ENCODE measurements around the gene MED25. TPM values are rescaled to one million over a fixed set of nuclear protein-coding genes. Genes with fewer than 3 reads are reported as not detected.

The MED25 gene
- total and polyA plus RNA-seq, 2 of the 4 experiments (the other 2 are of a cell fraction): 4.7 to 38.5 TPM

DNA sequence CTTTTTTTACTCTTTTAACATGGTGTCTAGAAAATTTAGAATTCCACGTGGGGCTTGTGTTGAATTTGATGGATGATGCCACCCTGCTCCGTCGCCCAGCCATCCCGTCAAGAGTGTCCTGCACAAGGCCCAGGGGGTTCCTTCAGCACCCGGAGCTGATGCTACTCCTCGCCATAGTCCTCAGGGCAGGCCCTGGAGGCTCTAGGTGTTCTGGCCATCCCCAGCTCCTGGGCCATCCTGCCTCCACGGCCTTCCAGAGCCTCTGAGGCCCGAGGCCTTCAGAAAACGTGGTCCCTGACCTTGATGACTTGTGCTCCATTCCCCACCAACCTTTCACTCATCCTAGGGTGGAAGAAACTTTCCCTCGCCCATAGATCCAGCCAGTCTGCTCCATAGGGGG is 55.7 kb downstream of the MED25 start:
- POLR2A ChIA-PET (ENCODE audit: unreplicated experiment): no interaction called here
- no peaks in the 10 kb centered on the region for H3K27me3 ChIP-seq (ENCODE audit: control insufficient read depth, insufficient read depth, low read length)
- no peak overlapping the region for H4K5ac ChIP-seq (ENCODE audit: low read depth, low read length)
- no peak overlapping the region for H3K4me2 ChIP-seq (ENCODE audit: low read depth, low read length)
- intact Hi-C loops (cut with micrococcal nuclease) (no loop called here), in situ Hi-C loops (cut with MboI; ENCODE audit: low sequenced_read_pairs) (no loop called here), dilution Hi-C loops (cut with HindIII; ENCODE audit: low sequenced_read_pairs, unreplicated experiment) (no loop called here)
- H3K79me1 ChIP-seq (ENCODE audit: low read depth in 1 of 2, low read length in 2 of 2): peaks cover 22 to 58% of the 10 kb centered on the region in 2 experiments; a peak in 3 of 4 replicates
- ATAC-seq (ENCODE audit: low read depth): no peak
- WGBS, 2 experiments (ENCODE audit: extremely low coverage in 2 of 2, insufficient read length in 1 of 2): 92% methylated on average over 5 of the region's 10 CpGs; no CpG with 5 or more reads in 1 of the 2 experiments
- H3K23ac ChIP-seq (ENCODE audit: low read depth, low read length): no peak overlapping the region
- no peak overlapping the region for H3K14ac ChIP-seq (replicated peaks; ENCODE audit: low read depth, low read length)
- H3K18ac ChIP-seq (ENCODE audit: low read depth, low read length): no peak overlapping the region
- H3K9me3 ChIP-seq (ENCODE audit: control insufficient read depth, insufficient read depth, low read length): no peaks in the 10 kb centered on the region
- no peak overlapping the region for H2BK120ac ChIP-seq (ENCODE audit: low read depth, low read length)
- H2BK15ac ChIP-seq (ENCODE audit: low read depth, low read length): no peak overlapping the region
- H2AK5ac ChIP-seq (ENCODE audit: low read depth, low read length): no peak overlapping the region
- H3K9me1 ChIP-seq (ENCODE audit: insufficient read depth, low read length): peaks cover 7% of the 10 kb centered on the region
- BruUV-seq (replicated peaks): no TSS peak
- H2AFZ ChIP-seq (replicated peaks; ENCODE audit: low read length, poor library complexity): no peak overlapping the region
- no peaks in the 10 kb centered on the region; the same call in 1 of the 2 replicates for H4K20me1 ChIP-seq (ENCODE audit: insufficient read depth, low read length)
- no peak overlapping the region for H4K8ac ChIP-seq (ENCODE audit: low read depth in 2 of 2, low read length in 2 of 2)
- no peak overlapping the region for H3K4me3 ChIP-seq (ENCODE audit: insufficient read depth, low read depth, low read length)
- H2BK20ac ChIP-seq (ENCODE audit: low read depth, low read length): no peak overlapping the region
- H3K56ac ChIP-seq (ENCODE audit: extremely low read depth, insufficient read depth, low read length): no peak overlapping the region
- H3K4ac ChIP-seq (ENCODE audit: low read depth, low read length): no peak overlapping the region
- TF ChIP-seq NFE2L2 (IDR thresholded peaks at IDR 0.05; ENCODE audit: low read depth, low read length): no peak
- TF ChIP-seq, protein P1, sequence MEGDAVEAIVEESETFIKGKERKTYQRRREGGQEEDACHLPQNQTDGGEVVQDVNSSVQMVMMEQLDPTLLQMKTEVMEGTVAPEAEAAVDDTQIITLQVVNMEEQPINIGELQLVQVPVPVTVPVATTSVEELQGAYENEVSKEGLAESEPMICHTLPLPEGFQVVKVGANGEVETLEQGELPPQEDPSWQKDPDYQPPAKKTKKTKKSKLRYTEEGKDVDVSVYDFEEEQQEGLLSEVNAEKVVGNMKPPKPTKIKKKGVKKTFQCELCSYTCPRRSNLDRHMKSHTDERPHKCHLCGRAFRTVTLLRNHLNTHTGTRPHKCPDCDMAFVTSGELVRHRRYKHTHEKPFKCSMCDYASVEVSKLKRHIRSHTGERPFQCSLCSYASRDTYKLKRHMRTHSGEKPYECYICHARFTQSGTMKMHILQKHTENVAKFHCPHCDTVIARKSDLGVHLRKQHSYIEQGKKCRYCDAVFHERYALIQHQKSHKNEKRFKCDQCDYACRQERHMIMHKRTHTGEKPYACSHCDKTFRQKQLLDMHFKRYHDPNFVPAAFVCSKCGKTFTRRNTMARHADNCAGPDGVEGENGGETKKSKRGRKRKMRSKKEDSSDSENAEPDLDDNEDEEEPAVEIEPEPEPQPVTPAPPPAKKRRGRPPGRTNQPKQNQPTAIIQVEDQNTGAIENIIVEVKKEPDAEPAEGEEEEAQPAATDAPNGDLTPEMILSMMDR (conservative IDR thresholded peaks at IDR 0.05; ENCODE audit: low read depth, low read length): no peak
- no peak for TF ChIP-seq RAD21 (IDR thresholded peaks at IDR 0.05; ENCODE audit: low read length)
- TF ChIP-seq, protein P2, sequence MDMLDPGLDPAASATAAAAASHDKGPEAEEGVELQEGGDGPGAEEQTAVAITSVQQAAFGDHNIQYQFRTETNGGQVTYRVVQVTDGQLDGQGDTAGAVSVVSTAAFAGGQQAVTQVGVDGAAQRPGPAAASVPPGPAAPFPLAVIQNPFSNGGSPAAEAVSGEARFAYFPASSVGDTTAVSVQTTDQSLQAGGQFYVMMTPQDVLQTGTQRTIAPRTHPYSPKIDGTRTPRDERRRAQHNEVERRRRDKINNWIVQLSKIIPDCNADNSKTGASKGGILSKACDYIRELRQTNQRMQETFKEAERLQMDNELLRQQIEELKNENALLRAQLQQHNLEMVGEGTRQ (IDR thresholded peaks at IDR 0.05; ENCODE audit: low read depth, low read length): no peak
- TF ChIP-seq, protein P3, sequence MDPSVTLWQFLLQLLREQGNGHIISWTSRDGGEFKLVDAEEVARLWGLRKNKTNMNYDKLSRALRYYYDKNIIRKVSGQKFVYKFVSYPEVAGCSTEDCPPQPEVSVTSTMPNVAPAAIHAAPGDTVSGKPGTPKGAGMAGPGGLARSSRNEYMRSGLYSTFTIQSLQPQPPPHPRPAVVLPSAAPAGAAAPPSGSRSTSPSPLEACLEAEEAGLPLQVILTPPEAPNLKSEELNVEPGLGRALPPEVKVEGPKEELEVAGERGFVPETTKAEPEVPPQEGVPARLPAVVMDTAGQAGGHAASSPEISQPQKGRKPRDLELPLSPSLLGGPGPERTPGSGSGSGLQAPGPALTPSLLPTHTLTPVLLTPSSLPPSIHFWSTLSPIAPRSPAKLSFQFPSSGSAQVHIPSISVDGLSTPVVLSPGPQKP (IDR thresholded peaks at IDR 0.05; ENCODE audit: borderline replicate concordance, low read depth, low read length): no peak
- no peak for TF ChIP-seq MAFK (IDR thresholded peaks at IDR 0.05; ENCODE audit: low read depth, low read length)
- no peak for TF ChIP-seq RCOR1 (IDR thresholded peaks at IDR 0.05; ENCODE audit: insufficient replicate concordance, low read length)
- no peak for TF ChIP-seq MAZ (IDR thresholded peaks at IDR 0.05; ENCODE audit: borderline replicate concordance, low read depth, low read length)
- TF ChIP-seq CHD1 (IDR thresholded peaks at IDR 0.05; ENCODE audit: low read depth, low read length): no peak
- no peak for TF ChIP-seq MXI1 (IDR thresholded peaks at IDR 0.05; ENCODE audit: borderline replicate concordance, low read depth, low read length)
- TF ChIP-seq FOS (IDR thresholded peaks at IDR 0.05; ENCODE audit: low read depth, low read length): no peak
- no peak for TF ChIP-seq RFX5 (IDR thresholded peaks at IDR 0.05; ENCODE audit: low read depth, low read length)
- no peak for TF ChIP-seq POLR2A (IDR thresholded peaks at IDR 0.05; ENCODE audit: low read depth, low read length)
- no peak for TF ChIP-seq CEBPB (IDR thresholded peaks at IDR 0.05; ENCODE audit: low read depth, low read length)
- no peak for TF ChIP-seq SMC3 (IDR thresholded peaks at IDR 0.05; ENCODE audit: low read depth, low read length)
- no peak for TF ChIP-seq BHLHE40 (IDR thresholded peaks at IDR 0.05; ENCODE audit: low read depth, low read length)
- CTCF ChIA-PET: no interaction called here
- no peak overlapping the region for H3K9ac ChIP-seq (ENCODE audit: low read depth, low read length)
- DNase-seq: no peak
- H2BK5ac ChIP-seq (ENCODE audit: low read depth, low read length, poor library complexity, severe bottlenecking): no peak overlapping the region
- H2AK9ac ChIP-seq (replicated peaks; ENCODE audit: low read depth, low read length, poor library complexity): no peak overlapping the region
- H3K27ac ChIP-seq (ENCODE audit: insufficient read depth, low read length): no peak overlapping the region
- H4K91ac ChIP-seq (ENCODE audit: insufficient read depth, low read depth, low read length): no peak overlapping the region
- peaks cover 11% of the 10 kb centered on the region for H3K4me1 ChIP-seq (ENCODE audit: control insufficient read depth, insufficient read depth, low read length)
- peaks cover 7% of the 10 kb centered on the region; the same call in 1 of the 2 replicates for H3K36me3 ChIP-seq (ENCODE audit: control insufficient read depth, insufficient read depth, low read length)

All from IMR-90 (cell line).